Activated CD8-positive, alpha-beta memory T cell treated with anti-CD3 and anti-CD28 coated beads, Interleukin-2, amount 50 U/mL, for 48 hours (primary cell): ENCODE results near the gene KCNJ11.

Experiments
- DNase-seq: peaks from one replicate; pipeline ENCODE4 v3.0.0-alpha.2; 2020

The KCNJ11 gene

DNA sequence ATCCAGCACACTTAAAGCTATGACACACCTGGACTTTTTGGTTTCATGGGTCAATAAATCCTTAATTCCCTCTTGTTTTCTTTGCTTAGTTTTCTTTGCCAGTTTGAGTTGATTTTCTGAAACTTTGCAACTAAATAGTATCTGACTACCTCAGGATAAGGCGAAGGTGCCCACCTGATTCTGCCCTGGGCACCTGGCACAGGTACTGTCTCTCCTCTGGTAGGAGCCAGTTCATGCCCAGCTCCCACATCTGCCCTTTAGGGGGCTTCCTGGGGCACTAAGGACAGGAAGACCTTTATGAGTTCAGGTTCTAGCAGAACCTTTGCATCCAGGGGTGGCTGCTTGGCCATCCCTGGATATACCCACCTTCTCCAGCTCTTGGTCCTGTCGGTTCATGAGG lies 19.6 kb upstream of the KCNJ11 start:
- no peak for DNase-seq

DNA sequence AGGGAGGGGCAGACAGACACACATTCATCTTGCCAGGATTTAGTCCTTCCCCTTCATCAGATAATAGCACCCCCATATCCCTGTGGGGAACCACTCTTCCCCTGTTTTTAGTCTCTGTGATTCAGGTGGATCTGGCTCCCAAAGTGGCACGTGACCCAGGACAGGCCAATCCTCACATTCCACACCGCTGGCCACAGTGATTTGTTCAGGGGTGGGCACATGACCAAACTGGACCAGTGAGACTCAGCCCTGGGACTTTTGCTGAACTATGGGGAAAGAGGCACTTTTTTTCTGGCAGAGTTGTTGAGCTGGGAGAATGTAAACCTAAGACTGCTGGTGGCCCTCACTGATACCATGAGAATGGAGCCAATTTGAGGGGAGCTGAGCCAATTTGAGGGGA lies 19.1 kb upstream of the KCNJ11 start:
- DNase-seq, result no peak

DNA sequence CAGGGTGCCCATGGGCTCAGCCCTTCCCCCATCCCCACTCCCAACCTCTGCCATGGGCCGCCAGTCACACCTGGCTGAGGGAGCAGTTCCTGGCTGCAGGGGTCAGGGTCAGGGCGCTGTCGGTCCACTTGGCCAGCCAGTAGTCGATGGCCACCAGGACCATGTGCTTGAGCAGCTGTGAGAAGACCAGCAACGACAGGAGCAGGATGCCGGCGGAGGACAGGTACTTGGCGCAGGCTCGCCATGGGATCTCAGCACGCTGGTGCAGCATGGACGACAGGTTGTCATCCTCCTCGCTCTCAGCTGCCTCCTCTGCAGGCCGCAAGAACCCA lies 18.3 kb upstream of the KCNJ11 start:
- no peak for DNase-seq

DNA sequence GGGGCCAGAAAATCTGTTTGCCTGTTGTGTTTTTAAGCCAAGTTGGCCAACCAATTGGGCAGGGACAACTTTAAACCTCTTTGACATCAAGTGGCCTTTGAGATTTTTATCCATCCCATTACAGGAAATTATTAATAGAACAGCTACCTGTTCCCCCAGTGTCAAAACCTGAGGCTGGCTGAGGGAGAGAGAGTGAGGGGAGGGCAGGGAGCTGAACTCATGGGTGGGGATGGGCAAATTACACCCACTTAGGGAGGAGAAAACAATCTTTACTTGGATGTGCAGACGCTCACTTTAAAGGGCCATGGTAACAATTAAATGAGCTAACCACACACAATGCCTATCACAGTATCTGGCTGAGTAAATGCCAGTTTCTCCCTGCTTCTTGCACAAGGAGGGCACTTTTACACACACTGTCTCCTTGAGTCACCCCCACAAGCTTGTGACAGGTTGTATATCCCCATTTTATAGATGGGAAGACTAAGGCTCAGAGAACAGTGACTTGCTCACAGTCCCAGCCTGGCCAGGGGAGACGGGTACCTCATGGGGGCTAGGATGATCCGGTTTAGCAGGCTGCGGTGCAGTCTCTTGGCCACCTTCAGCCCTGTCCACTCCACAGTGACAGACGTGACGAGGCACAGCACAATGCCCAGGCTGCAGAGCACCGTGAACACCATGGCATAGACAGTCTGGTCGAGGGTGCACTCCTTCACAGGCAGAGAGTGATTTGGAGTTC lies 17.8 kb upstream of the KCNJ11 start:
- no peak for DNase-seq

DNA sequence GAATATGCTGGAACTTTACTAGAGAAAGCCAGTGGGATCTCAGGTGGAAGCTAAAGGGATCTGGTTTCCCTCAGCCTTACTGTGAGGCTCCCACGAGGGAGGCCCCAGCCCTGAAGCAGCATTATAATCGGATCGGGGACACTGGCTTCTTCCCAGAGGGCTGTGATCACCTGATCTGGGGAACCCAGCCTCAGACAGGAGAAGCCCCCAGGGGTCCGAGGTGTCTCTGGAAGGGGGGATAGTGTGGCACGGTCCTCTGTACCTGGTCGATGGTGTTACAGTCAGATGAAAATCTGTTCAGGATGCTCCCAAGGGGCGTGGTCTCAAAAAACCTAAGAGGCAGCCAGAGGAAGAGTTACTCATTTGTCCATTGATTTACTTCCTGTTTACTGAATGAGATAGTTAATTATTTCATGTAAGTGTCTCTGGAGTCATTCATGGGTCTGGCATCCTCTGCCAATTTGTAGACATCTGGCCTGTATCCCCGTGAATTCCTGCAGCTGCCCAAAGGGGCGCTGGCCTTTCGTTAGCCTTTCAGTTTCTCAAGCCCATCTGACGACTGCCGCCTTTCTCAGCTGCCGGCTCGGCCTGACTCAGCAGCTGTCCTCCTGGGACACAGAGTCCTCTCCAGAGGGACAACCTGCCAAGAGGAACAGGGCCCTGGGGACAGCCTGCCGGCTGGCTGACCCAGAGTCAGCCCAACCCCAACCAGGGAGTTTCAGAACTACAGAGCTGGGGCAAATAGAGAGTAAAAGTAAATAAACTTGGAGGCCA lies 17.0 kb upstream of the KCNJ11 start:
- no peak for DNase-seq

DNA sequence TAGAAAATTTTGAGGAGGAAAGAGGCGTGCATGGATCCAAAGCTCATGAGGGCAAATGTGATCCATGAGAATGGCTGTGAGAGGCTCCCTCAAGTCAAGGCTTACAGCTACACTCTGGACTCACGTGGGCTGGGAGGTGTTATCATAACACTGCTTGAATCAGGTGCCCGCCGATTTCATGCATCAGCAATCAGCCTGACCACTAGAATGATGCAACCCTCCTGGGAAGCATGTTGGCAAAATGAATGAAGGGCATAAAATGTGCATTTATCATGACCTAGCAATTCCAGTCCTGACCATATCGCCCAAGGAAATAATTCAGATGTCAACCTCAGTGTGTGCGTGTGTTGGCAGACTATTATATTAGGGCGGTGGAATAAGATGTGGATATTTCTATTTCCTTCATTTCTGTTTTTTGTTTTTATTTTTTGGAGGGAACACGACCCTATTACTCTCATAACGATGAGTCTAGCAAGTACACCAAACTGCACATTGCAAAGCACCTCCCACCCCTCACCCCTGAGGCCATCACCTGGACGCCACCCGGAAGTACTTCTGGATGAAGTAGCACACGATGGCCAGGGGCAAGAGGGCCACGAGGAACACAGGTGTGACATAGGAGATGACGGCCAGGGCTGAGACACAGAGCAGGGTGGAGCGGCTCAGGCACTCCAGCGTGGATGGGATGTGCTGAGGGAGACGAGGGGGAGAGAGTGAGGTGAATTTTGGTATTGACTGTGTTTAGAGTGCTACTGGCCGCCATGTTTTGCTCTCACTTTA lies 15.7 kb upstream of the KCNJ11 start:
- no peak for DNase-seq

DNA sequence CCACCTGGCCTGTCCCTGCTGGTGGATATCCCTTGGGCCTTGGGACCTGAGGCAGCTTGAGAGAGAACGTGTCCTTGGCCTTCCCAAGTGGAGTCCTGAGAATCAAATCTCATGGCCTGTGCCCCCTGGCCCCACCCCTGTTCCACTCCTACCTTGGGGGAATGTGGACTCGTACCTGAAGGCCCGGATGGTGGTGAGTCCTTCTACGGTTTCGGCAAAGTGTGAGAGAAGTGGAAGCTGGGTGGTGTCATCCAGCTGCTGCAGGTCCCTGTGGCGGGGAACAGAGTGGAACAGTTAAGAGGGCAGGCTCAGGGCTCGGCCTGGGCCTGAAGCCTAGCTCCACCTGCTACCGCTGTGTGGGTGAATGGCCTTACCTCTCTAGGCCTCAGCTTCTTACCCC lies 14.0 kb upstream of the KCNJ11 start:
- DNase-seq, result no peak

DNA sequence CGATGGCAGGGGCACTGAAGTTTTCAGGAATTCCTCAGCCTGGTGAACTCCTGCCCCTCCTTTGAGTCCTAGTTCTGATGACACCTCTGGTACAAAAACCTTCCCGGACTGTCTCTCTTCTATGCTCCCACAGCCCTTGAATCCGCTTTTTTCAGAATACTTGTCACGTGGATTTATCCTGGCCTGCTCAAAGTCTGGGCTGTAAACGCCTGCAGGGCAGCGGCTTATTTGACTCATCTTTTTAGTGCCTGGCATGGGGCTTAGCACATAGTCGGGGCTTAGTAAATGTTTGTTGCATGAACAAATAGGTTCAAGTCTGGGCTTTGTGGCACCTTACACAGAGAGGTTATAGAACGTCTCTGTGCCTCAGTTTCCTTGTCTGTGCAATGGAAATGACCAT lies 13.4 kb upstream of the KCNJ11 start:
- DNase-seq, result no peak

DNA sequence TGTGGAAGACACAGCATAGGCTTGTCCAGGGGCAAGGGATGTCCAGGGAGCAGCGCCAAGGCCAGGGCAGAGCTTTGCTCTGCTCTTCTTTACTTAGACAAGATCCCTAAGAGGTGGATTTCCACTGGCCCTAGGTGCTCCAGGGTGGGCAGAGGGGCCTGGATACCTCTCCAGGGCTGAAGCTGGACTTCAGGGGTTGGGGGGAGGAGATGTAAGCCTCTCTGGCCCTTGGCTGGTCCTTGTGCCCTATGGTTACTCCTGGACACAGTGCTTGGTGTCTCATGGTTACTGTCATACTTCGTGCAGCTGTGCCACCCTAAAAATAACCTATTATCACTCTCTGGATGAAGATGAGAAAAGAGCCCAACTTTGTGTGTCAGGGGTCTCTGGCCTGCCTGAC lies 12.9 kb upstream of the KCNJ11 start:
- no peak for DNase-seq

DNA sequence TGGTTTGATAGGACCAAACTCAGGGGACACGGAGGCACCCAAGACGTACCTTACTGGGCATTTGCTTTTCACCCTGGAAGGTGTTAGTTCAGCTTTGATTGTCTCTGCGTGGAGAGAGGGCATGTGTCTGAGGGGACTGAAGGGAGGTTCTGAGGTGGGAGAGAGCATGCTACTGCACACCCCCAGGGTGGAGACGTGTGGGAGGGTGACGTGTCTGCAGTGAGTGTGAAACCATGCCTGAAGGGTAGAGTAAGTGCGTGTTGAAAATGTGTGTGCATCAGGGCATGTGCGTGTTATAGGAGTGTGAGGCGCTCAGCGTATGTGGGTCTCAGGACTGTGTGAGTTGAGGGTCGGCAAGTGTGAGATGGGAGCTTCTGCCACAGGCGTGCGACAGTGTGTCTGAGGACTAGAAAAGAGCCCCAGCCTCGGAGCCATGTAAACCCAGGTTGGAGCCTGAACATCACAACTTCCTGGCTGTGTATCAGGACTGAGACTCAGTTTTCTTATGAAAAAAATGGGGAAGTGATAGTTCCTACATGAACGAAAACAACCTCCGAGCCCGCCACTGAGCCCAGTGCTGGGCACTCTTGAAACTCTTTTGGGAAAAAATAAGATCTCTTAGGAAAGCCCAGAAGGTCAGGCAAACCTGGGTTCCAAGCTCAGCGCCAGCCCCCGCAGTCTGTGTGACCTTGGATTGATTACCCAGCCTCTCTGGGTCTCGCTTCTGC lies 11.8 kb upstream of the KCNJ11 start:
- no peak for DNase-seq

DNA sequence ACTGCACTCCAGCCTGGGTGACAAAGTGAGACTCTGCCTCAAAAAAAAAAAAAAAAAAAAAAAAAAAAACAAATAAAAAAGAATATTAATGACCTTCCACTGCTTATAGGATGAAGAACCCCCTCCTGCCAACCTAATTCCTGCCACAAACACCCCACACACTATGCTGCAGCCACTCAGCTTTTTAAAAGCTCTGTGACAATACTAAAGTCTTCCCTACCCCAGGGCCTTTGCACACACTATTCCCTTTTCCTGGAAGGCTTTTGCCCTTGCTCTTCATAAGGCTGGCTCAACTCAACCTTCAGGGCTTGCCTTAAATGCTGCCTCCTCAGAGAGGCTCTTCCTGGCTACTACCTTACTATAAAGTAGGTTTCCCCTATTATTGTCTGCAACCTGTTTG lies 10.8 kb upstream of the KCNJ11 start:
- no peak for DNase-seq

DNA sequence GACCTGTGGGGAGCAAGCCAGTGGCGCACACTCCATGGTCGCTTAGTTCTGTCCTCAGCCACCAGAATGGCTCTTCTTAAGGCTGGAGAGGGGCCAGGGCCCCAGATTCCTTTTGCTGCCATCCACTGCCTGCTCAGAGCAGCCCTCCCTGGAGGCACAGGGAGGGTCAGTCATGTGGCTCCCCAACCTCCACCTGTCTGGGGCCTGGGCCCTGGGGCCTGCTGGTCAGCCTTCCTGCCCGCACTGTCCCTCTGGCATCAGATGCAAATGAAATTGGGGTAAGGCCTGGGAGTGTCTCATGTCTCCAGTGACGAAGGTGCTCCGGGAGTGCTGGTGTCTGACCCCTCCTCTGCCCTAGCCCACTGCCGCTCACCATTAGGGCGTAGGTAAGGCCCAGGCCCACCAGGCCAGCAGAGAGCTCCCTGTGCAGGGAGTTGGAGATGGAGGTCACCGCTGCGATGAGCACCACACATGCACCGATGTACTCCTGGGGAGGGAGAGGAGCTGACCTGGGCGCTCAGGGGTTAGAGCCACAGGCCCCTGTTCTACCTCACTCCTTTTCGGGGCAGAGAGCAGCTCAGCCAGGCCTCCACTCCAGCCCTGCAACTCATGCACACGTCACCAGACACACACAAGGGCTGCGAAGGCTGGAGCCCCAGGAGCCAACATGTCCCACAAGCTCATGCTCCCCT lies 9.0 kb upstream of the KCNJ11 start:
- DNase-seq, result no peak

DNA sequence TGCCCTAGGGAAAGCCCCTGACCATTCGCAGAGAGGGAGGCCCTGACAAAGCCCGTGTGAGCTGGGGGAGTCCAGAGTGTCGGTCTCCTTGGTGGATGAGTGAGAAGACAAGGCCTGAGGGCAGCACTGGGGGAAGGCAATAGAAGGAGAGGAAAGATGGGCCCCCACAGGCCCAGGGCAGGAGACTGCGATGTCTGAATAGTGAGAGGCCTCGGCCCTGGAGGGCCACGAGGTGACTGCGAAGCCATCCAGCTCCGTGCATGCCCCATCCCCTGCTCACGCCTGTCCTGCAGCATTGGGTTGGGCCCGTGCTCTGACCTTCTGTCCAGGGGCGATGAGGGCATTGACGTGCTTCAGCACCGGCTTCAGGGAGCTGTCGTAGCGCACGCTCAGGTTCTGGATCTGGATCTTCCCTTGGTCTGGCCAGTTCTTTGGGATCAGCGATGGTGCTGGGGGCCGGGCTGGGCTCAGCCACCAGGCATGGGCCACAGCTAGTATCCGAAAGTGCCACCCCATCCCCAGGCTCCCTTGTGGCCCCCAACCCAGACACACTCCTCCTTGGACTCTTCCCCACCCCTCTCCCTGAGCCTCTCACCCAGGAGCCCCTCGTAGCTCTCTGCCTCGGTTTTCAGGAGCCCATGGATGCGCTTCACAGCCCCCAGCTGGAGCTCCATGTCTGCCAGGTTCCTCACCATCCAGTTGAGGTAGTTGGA lies 8.3 kb upstream of the KCNJ11 start:
- no peak for DNase-seq

DNA sequence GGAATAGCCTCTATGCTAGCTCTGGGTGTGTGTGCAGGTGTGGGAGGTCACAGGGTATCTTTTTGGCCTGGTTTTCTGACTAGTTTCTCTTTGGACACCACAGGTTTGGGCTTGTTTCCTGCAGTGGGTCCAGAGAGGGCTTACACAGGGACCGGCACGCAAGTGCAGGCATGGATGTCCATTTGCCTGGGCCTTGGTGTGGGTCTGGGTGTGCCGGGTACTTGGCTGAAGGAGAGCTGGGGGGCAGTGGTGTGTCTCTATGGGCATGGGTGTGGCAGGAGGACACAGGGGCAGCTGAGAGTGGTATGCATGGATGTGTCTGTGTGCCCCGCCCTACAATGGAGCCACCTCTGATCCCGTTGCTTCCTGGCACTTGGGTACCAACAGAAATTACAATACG lies 7.5 kb upstream of the KCNJ11 start:
- no peak for DNase-seq

DNA sequence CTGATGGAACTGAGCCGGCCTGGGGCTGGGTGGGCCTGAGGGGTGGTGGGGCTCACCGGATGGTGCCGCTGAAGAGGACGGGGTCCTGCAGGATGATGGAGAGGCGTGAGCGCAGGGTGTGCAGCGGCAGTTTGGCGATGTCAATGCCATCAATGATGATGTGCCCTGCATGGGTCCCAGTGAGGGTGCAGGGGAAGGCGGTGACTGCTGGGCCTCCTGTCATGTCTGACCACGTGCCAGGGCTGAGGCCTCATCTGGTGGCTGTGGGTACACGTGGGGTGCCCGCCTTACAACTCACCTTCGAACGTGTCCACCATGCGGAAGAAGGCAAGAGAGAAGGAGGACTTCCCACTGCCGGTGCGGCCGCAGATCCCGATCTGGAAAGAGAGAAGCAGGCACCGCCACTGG lies 7.1 kb upstream of the KCNJ11 start:
- no peak for DNase-seq

DNA sequence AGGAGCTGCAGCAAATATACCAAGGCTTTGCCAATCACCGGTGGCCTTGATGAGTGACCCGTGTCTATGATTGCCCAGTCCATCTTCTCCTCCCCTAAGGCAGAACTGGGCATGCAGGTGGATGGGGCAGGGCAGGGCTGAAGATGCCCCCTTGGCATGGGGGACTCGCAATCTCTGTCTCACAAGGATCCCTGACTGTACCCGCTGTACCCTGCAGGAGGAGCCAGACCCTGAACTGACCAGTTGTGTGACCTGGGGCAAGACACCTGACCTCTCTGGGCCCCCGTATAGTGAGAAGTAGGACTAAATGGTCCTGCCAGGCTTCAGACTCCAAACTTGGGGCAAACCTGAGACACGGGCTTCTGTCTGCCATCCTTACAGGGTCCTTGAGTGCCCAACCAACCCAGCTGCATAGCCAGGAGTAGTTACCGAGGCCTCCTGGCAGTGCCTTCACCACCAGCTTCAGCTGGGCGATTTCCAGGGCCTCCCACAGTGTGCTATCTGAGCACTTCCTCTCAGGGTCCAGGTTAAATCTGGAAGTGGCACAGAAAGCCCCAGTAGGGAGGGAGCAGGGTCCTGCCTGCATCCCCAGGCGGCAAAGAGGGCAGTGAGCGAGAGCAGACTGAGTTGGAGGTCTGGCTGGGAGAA lies 6.4 kb upstream of the KCNJ11 start:
- DNase-seq, result no peak

DNA sequence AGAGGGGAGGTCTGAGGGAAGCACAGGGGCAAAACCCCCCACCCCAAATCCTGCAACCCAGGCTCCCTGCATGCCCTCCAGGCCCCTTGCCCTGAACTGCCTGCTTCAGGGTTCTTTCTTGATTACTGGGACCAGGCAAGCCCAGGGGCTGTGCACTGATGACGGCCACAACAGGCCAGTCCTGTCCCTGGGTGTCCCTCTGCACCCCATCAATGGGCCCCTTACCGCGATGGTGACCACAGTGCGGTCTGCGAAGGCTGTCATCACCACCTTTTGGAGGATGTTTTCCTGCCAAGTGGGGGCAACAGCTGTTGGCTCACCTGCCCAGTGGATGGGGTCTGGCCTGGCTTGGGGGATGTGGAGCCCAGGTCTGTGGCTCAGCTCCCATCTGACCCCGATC lies 5.0 kb upstream of the KCNJ11 start:
- no peak for DNase-seq

DNA sequence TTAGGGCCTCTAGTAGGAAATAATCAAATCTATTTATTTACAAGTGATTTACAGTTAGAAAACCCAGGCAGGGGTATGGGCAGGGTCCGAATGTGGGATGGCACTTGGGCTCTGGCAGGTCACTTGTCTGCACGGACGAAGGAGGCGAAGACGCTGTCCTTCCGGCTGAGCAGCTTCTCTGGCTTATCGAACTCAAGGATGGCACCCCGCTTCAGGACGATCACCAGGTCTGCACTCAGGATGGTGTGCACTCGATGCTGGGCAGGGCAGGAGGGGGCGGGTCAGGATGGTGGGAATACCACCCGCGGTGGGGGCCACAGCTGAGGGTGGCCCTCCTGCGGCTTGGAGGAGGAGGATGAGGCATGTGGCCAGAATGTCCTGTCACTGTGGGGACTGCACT lies 4.4 kb upstream of the KCNJ11 start:
- no peak for DNase-seq

DNA sequence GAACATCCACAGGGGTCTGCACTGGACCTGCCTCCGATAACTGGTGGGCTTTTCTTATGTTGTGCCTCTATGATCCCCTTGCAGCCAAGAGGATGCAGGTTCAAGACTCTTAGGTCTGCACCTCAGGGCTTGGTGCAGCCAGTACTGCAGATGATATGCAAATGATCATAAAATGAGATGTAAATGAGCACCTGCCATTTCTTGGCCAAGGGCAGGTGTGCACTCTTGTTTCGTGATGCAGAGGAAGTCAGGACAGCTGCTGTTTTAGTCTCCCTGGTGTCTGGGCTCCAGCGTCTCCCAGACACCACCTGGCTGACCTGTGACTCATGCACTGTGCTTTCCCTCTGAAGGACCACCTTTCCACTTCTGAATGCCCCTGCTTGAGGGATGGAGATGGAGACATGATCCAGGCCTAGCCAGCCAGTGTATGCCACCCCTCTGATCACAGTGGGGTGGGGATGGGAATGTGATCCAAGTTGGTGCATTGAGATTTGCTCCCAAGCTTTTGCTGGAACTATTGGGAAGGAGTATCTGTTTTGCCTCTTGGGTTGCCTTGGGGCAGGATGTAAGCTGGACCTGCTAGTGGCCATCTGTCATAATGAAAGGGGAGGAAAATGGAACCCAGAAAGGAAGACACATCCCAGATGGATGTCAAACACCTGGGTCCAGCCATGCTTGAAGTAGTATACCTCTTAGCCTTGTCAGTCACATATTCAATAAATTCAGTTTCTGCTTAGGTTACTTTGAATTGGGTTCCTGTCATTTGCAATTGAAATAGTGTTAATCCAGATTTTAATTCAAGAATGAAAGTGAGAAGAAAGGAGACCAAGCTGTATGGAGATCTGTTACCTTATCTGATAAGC lies 3.3 kb upstream of the KCNJ11 start:
- DNase-seq, result no peak

DNA sequence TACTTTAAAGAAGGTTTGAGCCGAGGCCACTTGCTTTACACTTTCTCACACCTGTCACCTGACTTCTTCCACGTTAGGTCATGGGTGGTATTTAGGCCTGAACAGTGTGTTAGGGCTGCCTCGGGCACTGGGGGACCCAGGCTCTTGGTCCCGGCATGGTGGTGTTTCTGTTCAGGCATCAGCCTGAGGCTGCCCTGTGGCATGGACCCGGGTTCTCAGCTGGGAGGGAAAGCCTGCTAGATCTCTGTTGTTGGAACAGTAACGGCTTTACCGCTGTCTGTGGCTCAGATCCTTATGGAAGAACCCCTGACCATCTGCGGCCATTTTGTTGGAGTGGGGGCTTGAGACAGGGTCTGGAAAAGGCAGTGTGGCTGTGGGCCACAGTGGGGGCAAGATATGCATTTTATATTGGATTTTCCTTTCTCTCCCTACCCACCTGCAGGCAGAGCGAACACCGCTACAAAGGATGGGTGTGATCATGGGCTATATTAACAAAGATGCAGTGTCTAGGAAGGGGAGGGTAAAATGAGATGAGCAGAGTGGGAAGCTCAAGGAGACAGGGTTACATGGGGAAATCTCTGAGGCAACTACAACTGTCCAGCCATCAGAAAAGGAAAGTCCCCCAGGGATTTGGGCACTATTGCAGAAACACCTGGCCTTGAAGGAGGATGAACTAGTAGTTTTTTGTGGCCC lies 1.6 kb upstream of the KCNJ11 start:
- DNase-seq, result no peak
